Measurements from ENCODE around the gene SLC24A3. TPM values are rescaled to one million over a fixed set of nuclear protein-coding genes. Genes with fewer than 3 reads are reported as not detected.

Gene SLC24A3
- polyA plus RNA-seq, 1 donor (not counting 4 experiments of a cell fraction or from before 2014, with no cell fraction given) = 0.17 TPM

DNA sequence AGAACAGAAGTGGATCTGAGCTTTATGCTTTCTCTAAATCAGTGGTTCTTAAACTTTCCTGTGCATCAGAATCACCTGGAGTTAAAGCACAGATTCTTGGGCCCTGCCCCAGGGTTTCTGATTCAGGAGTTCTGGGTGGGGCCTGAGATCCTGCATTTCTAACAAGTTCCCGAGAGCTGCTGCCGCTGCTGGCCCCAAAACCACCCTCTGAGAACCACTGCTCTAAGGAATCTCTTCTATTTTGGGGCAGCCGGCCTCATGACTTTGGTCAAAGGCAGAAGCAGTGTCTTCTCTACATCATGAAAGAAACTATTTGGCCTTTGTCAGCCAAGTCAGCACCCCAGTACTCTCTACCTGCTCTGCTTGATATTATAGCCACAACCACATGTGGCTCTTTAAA is 503.5 kb downstream of the SLC24A3 start:
- Histone ChIP-seq H3K79me2 (ENCODE audit: control insufficient read depth, insufficient read depth, low read length) (no peaks in the 10 kb centered on the region), H3K27me3 (ENCODE audit: control insufficient read depth, extremely low read depth, insufficient read depth, low read length) (peaks cover 13% of the 10 kb centered on the region), H3K4me1 (ENCODE audit: control insufficient read depth, extremely low read depth, insufficient read depth, low read length) (no peaks in the 10 kb centered on the region), H3K9ac (ENCODE audit: control insufficient read depth, extremely low read depth, insufficient read depth, low read length) (no peak overlapping the region), H3K9me1 (ENCODE audit: control insufficient read depth, extremely low read depth, insufficient read depth, low read length) (no peaks in the 10 kb centered on the region), H3K4me3 (ENCODE audit: control insufficient read depth in 2 of 3, extremely low read depth in 1 of 3, insufficient read depth in 2 of 3, low read depth in 1 of 3, low read length in 3 of 3) (no peak overlapping the region), H2AFZ (ENCODE audit: control insufficient read depth, low read length) (no peak overlapping the region), H3K36me3 (ENCODE audit: control insufficient read depth in 2 of 2, extremely low read depth in 1 of 2, insufficient read depth in 2 of 2, low read length in 2 of 2) (no peaks in the 10 kb centered on the region), H3K4me2 (ENCODE audit: control insufficient read depth, extremely low read depth, insufficient read depth, low read depth, low read length) (no peak overlapping the region), H3K9me3 (ENCODE audit: control insufficient read depth, low read depth, low read length) (peaks cover 2% of the 10 kb centered on the region), H3K27ac (ENCODE audit: control insufficient read depth, insufficient read depth, low read length) (no peak overlapping the region), H4K20me1 (ENCODE audit: control insufficient read depth, extremely low read depth, insufficient read depth, low read length) (no peaks in the 10 kb centered on the region)
- no peak for TF ChIP-seq EZH2 (IDR thresholded peaks at IDR 0.05; ENCODE audit: low read length)
- TF ChIP-seq, protein P1, sequence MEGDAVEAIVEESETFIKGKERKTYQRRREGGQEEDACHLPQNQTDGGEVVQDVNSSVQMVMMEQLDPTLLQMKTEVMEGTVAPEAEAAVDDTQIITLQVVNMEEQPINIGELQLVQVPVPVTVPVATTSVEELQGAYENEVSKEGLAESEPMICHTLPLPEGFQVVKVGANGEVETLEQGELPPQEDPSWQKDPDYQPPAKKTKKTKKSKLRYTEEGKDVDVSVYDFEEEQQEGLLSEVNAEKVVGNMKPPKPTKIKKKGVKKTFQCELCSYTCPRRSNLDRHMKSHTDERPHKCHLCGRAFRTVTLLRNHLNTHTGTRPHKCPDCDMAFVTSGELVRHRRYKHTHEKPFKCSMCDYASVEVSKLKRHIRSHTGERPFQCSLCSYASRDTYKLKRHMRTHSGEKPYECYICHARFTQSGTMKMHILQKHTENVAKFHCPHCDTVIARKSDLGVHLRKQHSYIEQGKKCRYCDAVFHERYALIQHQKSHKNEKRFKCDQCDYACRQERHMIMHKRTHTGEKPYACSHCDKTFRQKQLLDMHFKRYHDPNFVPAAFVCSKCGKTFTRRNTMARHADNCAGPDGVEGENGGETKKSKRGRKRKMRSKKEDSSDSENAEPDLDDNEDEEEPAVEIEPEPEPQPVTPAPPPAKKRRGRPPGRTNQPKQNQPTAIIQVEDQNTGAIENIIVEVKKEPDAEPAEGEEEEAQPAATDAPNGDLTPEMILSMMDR (optimal IDR thresholded peaks at IDR 0.05 in 1 of 3, IDR thresholded peaks at IDR 0.05 in 1 of 3, conservative IDR thresholded peaks at IDR 0.05 in 1 of 3; ENCODE audit: extremely low read depth in 1 of 3, insufficient read depth in 2 of 3, low read length in 3 of 3) = no peak
- FAIRE-seq = no peak
- dilution Hi-C loops (cut with MboI; ENCODE audit: extremely low pct_ligation_motif_present, low sequenced_read_pairs) = no loop called here
- DNase-seq (ENCODE audit: low read depth, low spot score) = no peak

DNA sequence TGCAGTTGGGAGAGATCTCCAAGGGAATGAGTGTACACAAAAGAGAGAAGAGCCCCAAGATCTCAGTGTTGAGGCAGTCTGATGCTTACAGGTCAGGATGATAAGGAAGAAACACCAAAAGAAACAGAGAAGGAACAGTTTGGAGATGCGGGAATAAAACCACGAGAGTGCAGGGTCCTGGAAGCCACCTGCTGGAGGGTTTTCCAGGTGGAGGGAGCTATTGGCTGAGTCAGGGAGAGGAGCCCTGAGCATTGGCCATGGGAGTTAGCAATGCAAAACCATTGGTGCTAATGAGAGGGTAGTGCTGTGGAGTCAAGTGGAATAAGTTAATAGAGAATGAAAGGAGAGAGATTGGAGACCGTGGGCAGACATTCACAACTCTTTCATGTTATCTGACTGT is 506.4 kb downstream of the SLC24A3 start:
- no peak overlapping the region for H3K4me3 ChIP-seq (ENCODE audit: control insufficient read depth in 2 of 3, extremely low read depth in 1 of 3, insufficient read depth in 2 of 3, low read depth in 1 of 3, low read length in 3 of 3)
- H3K9me3 ChIP-seq (ENCODE audit: control insufficient read depth, low read depth, low read length) = peaks cover 2% of the 10 kb centered on the region
- no peaks in the 10 kb centered on the region for H3K9me1 ChIP-seq (ENCODE audit: control insufficient read depth, extremely low read depth, insufficient read depth, low read length)
- H3K36me3 ChIP-seq (ENCODE audit: control insufficient read depth in 2 of 2, extremely low read depth in 1 of 2, insufficient read depth in 2 of 2, low read length in 2 of 2) = no peaks in the 10 kb centered on the region
- no peak overlapping the region for H2AFZ ChIP-seq (ENCODE audit: control insufficient read depth, low read length)
- no peak overlapping the region for H3K27ac ChIP-seq (ENCODE audit: control insufficient read depth, insufficient read depth, low read length)
- DNase-seq (ENCODE audit: low read depth, low spot score) (no peak), FAIRE-seq (no peak)
- dilution Hi-C loops (cut with MboI; ENCODE audit: extremely low pct_ligation_motif_present, low sequenced_read_pairs) = no loop called here
- no peaks in the 10 kb centered on the region for H3K4me1 ChIP-seq (ENCODE audit: control insufficient read depth, extremely low read depth, insufficient read depth, low read length)
- H4K20me1 ChIP-seq (ENCODE audit: control insufficient read depth, extremely low read depth, insufficient read depth, low read length) = no peaks in the 10 kb centered on the region
- peaks cover 16% of the 10 kb centered on the region for H3K27me3 ChIP-seq (ENCODE audit: control insufficient read depth, extremely low read depth, insufficient read depth, low read length)
- H3K79me2 ChIP-seq (ENCODE audit: control insufficient read depth, insufficient read depth, low read length) = no peaks in the 10 kb centered on the region
- H3K4me2 ChIP-seq (ENCODE audit: control insufficient read depth, extremely low read depth, insufficient read depth, low read depth, low read length) = no peak overlapping the region
- TF ChIP-seq EZH2 (IDR thresholded peaks at IDR 0.05; ENCODE audit: low read length) = no peak
- TF ChIP-seq, protein P1 (optimal IDR thresholded peaks at IDR 0.05 in 1 of 3, IDR thresholded peaks at IDR 0.05 in 1 of 3, conservative IDR thresholded peaks at IDR 0.05 in 1 of 3; ENCODE audit: extremely low read depth in 1 of 3, insufficient read depth in 2 of 3, low read length in 3 of 3) = no peak
- H3K9ac ChIP-seq (ENCODE audit: control insufficient read depth, extremely low read depth, insufficient read depth, low read length) = no peak overlapping the region
